ENCODE measurements around the gene UBE2M.
A peak's percentile ranks its signal among the peaks of the same experiment; 100 is the strongest.
"Not testable (repeated sequence)": the region's sequence is repeated elsewhere in the genome, so short reads cannot be mapped to it uniquely, and the experiment has no call there.

The UBE2M gene

DNA sequence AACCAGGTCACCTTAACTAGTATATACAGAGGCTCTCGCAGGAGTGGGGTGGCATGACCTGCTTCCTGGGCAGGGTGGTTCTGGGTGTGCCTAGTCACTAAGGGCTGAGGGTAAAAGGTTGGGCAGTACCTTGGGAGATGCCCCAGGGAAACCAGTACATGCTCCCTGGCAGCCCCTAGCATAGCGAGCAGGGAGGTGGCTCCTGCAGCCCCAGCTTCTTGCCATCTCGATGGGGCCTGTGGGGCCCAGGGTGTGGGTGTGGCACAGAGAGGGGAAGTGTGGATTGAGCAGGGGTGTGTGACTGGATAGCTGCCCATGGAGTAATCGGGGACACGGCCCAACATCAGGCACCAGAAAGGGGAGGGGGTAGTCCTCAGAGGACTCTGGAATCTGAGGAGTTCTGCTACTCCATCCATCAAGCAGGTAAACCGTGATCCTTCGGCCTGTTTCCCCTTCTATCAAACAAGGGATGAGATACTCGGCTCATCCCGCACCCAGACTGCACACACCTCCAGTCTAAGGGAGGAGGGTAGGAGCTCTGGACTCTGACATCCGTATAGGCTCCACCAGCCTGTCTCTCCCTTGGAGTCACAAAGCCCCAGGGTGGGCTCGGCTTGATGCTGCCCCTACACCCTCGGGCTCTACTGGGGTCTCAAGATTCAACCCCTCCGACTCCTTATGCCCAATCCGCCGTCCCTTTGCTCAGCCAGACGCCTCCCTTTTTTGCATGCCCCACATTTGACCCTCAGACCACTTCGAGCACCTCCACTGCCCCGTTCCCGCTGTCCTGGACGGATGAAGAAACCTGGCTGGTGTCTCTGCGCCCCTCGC lies 39.9 kb downstream of the UBE2M start:
- DNase-seq (ENCODE audit: low read depth) = no peak
- peak overlapping the region; percentile 84 for H3K4me3 ChIP-seq (ENCODE audit: low read depth, low read length)

DNA sequence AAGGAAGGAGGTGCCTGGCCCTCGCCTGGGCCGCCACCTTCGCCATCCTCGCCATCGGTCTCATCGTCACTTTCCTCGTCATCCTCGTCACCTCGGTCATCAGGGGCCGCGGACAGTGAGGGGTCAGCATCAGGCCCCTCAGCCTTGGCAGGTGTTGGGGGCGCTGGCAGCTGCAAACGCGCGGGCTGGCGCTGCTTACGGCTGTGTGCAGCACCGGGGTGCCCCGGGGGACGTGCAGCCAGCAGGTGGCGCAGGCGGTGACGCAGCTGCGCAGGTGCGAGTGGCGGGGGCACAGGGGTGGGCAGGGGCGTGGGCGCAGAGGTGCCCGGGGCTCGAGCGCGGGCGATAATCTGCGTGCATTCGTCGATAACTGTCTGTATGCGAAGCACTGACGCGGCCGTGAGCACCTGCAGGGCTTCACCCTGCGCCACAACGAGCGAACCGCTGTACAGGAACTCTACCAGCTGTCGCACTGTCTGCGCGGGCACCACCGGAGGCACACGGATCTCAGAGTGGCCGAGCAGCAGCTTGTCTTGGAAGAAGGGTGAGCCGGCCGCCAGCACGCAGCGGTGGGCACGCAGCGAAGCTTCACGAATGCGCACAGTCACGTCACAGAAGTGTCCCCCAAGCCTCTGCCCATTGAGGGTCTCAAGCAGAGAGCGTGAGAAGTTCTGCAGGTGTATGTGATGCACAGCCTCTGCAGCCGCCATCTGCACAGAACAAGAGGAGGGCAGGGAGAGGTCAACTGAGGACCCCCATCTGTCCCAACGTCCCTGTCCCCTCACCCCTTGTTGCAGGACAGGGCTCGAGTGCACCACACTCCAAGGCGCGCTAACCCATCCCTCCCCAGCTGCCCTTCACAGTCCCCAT lies 41.2 kb downstream of the UBE2M start:
- no peak overlapping the region for H3K4me3 ChIP-seq (ENCODE audit: low read depth, low read length)
- no peak for DNase-seq (ENCODE audit: low read depth)

DNA sequence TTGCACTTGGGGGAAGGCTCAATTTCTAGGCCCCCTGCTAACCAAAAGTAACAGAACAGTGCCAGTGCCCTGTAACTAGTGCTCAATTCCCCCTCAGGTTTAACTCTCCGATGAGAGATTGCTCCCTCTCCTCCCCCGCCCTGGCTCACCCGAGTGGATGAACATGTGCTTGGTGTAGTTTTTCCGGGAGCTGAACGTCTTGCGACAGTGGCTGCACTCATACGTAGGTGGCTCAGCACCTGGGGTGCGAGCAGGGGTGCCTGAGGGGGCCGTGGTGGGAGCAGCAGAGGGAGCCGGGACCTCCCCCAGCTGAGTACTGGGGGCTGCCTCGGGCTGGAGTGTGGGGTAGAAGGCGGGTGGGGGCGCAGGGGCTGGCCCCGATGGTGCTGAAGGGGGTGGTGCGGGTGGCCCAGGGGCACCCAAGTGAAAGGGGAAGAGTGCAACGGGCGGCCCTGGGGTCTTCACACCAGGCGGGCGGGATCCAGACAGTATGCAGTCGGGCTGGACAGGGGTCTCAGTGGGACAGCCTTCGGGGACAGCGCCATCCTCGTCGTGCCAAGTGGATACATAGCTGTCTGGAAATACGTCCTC lies 42.1 kb downstream of the UBE2M start:
- H3K4me3 ChIP-seq (ENCODE audit: low read depth, low read length) = no peak overlapping the region
- no peak for DNase-seq (ENCODE audit: low read depth)

DNA sequence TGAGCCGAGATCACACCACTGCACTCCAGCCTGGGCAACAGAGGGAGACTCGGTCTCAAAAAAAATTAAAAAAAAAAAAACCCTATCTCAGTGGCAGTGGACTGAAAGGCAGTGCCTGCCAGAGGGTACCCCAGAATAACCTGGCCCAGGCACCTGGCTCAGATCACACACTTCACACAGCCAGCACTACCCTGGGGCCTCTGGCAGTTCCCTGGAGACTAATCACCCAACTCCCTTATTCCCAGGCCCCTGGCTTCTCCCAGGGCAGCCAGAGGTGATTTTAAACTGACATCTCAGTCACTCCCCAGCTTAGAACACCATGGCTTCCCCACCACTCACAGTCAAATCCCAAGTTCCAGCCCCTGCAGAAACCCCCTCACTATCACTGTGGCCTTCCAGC lies 43.2 kb downstream of the UBE2M start:
- no peak for DNase-seq (ENCODE audit: low read depth)
- no peak overlapping the region for H3K4me3 ChIP-seq (ENCODE audit: low read depth, low read length)

DNA sequence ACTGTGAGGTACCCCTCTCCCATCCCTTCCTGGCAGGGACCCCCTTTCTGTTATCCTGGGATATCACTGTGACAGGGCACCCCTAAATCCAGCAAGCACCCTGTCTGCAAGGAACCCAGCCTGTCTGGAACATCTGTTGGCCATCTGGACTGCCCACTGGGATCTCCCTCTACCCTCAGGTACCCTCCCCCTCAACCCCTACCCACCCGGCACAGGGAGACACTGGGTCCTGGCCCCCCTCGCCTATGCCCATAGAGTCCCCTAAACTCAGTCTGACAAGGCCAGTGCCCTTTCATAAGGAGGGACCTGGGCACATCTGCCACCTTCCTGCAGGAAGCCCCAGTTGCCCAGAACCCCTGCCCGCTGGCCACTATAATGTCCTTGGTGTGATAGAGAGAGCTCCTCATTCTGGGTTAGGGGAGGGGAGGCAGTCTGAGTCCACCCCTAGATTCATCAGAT lies 43.8 kb downstream of the UBE2M start:
- no peak for DNase-seq (ENCODE audit: low read depth)
- peak overlapping the region; percentile 55 for H3K4me3 ChIP-seq (ENCODE audit: low read depth, low read length)

DNA sequence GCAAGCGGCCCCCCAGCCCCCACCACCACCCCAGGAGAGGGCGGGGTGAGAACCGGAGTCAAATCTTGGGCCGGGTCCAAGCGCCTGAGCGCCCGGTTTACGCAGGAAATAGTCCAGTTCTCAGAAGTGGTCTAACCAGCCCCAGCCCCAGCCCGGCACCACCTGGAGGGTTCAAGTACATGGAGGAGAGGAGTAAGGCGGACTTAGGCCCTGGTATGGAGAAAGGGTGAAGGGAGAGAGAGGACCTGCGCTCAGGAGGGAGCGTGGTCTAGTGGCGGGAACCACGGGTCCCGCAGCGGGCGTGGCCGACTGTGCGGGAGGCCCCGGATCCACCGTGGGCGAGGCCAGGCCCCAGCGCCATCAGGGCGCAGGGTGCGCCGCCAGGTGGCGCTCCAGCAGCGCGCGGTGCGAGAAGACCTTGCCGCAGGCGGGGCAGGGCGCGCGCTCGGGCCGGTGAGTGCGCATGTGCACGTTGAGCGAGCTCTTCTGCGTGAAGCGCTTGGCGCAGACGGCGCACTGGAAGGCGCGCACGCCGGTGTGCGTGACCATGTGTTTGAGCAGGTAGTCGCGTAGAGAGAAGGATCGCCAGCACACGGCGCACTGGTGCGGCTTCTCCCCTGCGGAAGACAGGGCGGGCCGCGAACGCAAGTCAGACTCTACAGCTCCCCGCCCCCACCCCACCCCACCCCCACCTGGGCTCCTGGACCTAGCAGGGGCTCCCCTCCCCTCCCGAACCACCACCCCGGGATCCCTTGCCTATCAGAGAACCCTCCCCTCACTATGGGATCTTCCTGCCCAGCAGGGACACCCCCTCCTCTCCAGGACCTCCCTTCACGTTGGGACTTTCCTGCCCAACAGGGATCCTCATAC lies 44.5 kb downstream of the UBE2M start:
- DNase-seq (ENCODE audit: low read depth) = peak; percentile 56
- H3K4me3 ChIP-seq (ENCODE audit: low read depth, low read length) = peak overlapping the region; percentile 55

DNA sequence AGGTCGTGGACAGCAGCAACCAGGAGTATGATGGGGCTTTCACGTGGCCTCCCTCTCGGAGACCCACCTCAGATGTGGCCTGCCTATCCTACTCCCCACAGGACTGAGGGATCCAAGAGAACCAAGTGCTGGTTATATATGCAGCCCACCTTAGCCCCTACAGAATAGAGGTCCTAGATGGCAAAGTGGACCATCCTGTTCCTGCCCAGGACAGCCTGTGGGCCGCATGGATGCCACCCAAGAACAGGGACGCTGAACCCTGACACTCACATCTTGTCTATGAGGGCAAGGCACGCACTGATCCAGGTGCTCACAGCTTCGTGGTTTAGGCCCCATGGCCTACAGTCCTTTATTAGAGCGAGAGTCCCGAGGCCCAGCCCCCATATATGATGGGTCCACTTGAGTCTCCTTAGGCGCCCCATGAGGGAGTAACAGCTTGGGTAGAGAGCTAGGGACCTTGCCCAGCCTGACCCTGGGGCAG lies 45.2 kb downstream of the UBE2M start:
- H3K4me3 ChIP-seq (ENCODE audit: low read depth, low read length) = no peak overlapping the region
- no peak for DNase-seq (ENCODE audit: low read depth)

DNA sequence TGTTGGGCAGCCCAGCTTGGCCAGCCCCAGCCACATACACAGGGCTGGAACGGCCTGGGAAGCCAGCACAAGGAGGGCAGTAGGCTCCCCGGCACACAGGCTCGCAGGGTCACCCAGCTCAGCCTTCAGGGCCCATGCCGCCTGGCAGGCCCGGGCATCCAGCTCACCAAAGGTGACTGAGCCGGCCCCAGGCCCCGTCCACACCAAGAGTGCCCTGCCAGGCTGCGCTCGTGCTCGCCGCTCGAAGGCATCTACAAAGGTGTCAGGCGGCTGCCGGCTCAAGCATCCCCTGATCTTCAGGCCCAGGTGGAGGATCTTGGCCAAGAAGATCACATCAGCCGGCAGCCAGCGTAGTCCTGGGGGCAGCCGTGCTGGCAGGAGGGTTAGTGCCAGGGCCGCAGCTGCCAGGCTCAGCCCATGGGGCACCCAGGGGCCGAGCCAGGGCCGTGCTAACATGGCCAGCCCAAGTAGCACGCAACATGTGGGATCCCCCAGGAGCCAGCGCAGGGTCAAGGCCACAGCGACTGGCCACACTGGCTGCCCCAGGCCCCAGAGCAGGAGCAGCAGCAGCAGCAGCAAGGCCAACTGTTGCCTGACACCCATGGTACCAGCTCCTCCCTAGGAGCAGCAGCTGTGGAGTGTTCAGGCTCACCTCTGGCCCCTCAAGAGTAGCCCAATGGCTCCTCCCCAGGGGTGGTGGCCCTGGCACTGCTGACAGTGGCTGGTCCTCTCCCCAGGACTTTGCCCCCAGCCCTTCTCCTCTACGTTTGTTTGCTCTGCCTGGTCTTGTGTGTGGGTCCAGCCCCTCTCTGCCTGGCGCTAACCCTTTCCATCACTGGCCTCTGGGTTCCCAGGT lies 46.8 kb downstream of the UBE2M start, which contains the start of gene SLC27A5:
SLC27A5 (minus strand) TSS at position 640 of the 856 bp plus-strand sequence; CDS start at position 603, 37 bp downstream.
- no peak for DNase-seq (ENCODE audit: low read depth)

DNA sequence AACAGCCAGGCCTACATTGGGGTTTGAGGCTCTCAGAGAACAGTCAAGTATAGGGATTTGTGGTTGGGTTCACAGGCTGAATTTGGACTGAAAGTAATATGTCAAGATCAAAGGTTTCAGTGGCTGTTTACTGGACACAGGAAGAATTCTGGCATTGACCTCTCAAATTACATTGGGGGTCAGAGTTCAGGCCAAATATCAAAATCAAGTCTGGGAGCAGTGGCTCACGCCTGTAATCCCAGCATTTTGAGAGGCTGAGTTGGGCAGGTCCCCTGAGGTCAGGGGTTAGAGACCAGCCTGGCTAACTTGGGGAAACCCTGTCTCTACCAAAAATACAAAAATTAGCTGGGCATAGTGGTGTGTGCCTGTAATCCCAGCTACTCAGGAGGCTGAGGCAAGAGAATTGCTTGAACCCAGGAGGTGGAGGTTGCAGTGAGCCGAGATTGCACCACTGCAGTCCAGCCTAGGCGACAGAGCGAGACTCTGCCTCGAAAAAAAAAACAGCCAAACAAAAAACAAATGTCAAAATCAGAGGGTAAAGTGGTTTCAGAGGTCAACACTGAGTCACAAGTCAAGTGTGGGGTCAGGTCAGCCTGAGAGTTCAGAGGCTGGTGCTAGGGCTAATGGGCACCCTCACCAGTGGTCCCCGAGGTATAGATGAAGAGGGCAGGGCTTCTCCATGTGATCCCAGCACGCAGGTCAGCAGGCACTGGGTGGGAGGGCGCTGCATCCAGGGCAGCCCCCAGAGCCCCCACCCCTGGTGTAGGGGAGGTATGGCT lies 48.1 kb downstream of the UBE2M start:
- H3K4me3 ChIP-seq (ENCODE audit: low read depth, low read length) = no peak overlapping the region
- DNase-seq (ENCODE audit: low read depth) = no peak

More for the DNA sequence above, 46.8 kb downstream of the UBE2M start, which contains the start of gene SLC27A5:
- no peak within 1 kb of the TSS for H3K4me3 ChIP-seq (ENCODE audit: low read depth, low read length)

DNA sequence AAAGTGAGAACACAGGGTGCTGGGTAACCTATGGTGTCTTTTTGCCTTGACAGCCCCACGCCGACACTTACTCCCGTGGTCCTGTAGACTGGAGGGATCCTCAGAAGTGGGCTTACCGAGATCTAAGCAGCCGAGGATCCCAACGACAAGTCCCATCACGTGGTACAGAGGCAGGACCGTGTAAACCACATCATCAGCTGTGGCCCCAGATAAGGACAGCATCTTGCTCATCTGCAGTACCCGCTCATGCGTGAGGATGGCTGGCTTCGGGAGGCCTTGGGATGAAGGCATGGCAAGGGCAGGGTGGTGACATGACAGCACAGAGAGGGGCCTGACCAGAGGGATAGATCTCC lies 48.7 kb downstream of the UBE2M start:
- no peak overlapping the region for H3K4me3 ChIP-seq (ENCODE audit: low read depth, low read length)
- DNase-seq (ENCODE audit: low read depth) = no peak

DNA sequence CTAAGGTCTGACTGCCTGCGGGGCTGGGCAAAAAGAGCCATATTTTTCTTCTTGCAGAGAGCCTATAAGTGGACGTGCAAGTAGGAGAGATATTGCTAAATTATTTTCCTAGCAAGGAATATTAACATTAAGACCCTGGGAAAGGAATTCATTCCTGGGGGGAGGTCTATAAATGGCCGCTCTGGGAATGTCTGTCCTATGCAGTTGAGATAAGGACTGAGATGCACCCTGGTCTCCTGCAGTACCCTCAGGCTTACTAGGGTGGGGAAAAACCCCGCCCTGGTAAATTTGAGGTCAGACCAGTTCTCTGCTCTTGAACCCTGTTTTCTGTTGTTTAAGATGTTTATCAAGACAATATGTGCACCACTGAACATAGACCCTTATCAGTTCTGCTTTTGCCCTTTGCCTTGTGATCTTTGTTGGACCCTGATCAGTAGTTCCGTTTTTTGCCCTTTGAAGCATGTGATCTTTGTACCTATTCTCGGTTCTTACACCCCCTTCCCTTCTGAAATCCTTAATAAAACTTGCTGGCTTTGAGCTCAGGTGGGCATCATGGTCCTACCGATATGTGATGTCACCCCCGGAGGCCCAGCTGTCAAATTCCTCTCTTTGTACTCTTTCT lies 50.7 kb downstream of the UBE2M start:
- not testable (repeated sequence) for DNase-seq (ENCODE audit: low read depth); H3K4me3 ChIP-seq (ENCODE audit: low read depth, low read length)
